ENCODE data around the gene ATP2C2. TPM values are rescaled to one million over a fixed set of nuclear protein-coding genes. Genes with fewer than 3 reads are reported as not detected.

Gene ATP2C2
- total RNA-seq, 4 donors from 2014 or later: 1.3 TPM; not detected in 3

DNA sequence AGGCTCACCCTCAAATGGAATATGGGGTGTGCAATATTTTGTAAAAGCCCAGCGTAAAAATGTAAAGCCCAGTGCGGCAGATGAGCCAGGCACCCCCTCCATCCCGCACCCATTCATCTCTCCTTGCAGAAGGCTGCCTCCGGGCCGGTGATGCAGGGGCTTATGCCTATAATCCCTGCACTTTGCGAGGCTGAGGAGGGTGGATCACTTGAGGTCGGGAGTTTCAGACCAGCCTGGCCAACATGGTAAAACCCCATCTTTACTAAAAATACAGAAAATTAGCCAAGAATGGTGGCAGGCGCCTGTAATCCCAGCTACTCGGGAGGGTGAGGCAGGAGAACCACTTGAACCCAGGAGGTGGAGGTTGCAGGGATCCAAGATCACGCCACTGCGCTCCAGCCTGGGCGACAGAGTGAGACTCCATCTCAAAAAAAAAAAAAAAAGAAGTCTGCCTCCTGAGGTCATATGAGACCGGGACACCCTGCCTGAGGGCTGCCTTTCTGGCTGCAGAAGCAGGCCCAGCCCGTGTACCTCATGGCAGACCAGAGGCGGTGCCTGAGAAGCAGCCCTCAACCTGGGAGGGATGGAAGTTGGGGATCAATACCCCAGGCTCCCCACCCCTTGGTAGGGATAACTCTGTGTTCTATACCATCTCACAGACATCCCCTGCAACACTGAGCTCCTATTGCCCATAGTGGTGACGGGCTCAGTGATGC, 17.5 kb upstream of the ATP2C2 start:
- no peak for ATAC-seq (ENCODE audit: low FRiP score)
- TF ChIP-seq, protein P1, sequence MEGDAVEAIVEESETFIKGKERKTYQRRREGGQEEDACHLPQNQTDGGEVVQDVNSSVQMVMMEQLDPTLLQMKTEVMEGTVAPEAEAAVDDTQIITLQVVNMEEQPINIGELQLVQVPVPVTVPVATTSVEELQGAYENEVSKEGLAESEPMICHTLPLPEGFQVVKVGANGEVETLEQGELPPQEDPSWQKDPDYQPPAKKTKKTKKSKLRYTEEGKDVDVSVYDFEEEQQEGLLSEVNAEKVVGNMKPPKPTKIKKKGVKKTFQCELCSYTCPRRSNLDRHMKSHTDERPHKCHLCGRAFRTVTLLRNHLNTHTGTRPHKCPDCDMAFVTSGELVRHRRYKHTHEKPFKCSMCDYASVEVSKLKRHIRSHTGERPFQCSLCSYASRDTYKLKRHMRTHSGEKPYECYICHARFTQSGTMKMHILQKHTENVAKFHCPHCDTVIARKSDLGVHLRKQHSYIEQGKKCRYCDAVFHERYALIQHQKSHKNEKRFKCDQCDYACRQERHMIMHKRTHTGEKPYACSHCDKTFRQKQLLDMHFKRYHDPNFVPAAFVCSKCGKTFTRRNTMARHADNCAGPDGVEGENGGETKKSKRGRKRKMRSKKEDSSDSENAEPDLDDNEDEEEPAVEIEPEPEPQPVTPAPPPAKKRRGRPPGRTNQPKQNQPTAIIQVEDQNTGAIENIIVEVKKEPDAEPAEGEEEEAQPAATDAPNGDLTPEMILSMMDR (IDR thresholded peaks at IDR 0.05): no peak
- no peak for DNase-seq (ENCODE audit: low spot score)

DNA sequence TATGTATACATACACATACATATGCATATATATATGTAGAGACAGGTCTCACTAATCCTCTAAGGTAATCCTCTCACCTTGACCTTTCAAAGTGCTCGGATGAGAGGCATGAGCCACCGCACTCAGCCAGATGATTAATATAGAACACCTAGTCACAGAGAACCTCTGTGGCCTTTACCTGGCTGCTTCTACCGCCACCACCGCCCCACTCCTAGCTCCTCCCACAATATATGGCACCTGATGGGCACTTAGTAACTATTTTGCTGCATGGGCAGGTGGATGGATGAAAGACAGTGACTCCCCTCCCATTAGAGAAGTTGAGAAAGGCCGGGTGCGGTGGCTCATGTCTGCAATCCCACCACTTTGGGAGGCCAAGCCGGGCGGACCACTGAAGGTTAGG, 16.7 kb upstream of the ATP2C2 start:
- ATAC-seq (ENCODE audit: low FRiP score) (no peak), DNase-seq (ENCODE audit: low spot score) (no peak)
- TF ChIP-seq, protein P1 (IDR thresholded peaks at IDR 0.05): no peak

DNA sequence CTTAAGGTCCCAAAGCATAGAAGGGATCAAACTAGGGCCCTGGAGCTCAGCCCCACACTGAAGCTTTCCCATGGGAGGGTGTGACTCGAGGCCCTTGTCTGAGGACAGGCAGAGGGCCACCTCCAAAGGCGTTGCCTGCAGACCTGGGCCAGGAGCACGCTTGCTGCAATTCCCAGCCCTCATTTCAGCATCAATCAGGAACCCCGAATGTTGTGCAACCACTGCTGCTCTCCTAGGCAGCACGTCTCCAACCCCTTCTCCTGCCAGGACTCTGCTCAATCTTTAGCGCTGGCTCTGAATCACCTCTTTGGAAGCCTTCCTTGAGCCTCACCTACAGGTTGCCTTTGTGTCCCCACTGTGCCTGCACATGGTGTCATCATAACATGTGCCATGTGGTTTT, 14.0 kb upstream of the ATP2C2 start:
- ATAC-seq (ENCODE audit: low FRiP score): no peak
- TF ChIP-seq, protein P1 (IDR thresholded peaks at IDR 0.05): no peak
- no peak for DNase-seq (ENCODE audit: low spot score)

DNA sequence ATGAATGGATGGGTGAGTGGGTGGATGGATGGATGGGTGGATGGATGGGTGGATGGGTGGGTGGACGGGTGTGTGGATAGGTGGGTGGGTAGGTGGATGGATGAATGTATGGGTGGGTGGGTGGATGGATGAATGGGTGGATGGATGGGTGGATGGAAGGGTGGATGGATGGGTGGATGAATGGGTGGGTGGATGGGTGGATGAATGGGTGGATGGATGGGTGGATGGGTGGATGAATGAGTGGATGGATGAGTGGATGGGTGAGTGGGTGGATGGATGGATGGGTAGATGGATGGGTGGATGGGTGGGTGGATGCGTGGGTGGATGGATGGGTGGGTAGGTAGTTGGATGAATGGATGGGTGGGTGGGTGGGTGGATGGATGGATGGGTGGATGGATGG, 13.2 kb upstream of the ATP2C2 start:
- no peak for DNase-seq (ENCODE audit: low spot score)
- no peak for ATAC-seq (ENCODE audit: low FRiP score)
- TF ChIP-seq, protein P1 (IDR thresholded peaks at IDR 0.05): no peak

DNA sequence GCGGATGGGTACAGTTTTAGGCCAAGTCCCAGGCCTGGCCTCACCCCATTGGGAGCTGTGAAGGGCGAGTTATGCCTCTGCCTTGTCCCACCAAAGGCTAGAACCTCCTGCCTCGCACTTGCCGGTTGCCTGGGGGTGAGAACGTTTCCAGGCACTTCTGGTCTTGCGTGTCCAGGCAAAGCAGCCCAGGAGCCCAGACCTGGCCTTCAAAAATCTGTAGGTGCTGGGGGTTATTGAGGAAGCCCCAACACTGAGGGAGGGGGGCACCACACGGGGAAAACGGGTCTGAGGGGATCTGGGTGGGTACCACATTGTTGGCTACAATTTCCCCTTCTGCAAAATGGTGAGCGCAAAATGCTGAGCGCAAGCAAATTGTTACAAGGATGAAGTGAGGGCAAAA, 12.2 kb upstream of the ATP2C2 start:
- TF ChIP-seq, protein P1 (IDR thresholded peaks at IDR 0.05): no peak
- no peak for ATAC-seq (ENCODE audit: low FRiP score)
- DNase-seq (ENCODE audit: low spot score): no peak

GRCh38 chr16:84356591-84357116, 11.7 kb upstream of the ATP2C2 start:
- TF ChIP-seq, protein P1 (IDR thresholded peaks at IDR 0.05): no peak
- no peak for ATAC-seq (ENCODE audit: low FRiP score)
- DNase-seq (ENCODE audit: low spot score): no peak

DNA sequence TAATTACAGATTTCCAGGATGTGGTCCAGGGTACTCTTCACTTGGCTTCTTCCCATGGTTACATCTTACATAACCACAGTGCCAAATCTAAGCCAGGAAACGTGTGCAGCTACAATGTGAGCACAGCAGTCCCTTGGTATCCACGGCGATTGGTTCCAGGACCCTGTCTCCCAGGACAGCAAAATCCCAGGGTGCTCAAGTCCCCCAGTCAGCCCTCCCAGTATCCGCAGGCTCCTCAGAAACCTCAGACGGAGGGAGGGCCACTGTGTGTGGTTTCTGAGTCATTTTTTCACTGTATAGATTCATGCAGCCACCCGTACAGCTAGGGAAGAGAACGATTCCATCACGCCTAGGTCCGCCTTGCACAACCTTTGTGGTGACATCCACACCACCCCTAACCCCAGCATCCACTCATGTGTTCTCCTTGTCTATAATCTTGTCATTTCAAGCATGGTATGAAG, 11.1 kb upstream of the ATP2C2 start:
- TF ChIP-seq, protein P1 (IDR thresholded peaks at IDR 0.05): no peak
- no peak for ATAC-seq (ENCODE audit: low FRiP score)
- no peak for DNase-seq (ENCODE audit: low spot score)
